ENCODE measurements around the gene MEX3A.

GRCh38 chr1:156056326-156056849 is 25.9 kb downstream of the MEX3A start:
- TF ChIP-seq EZH2phosphoT487 (IDR thresholded peaks at IDR 0.05; ENCODE audit: borderline replicate concordance, low read length) = no peak
- TF ChIP-seq CTCF (IDR thresholded peaks at IDR 0.05; ENCODE audit: low read depth, low read length, poor library complexity, severe bottlenecking) = no peak
